Lower lobe of right lung (tissue), 2 donors: ENCODE results near the gene BCDIN3D. TPM values are rescaled to one million over a fixed set of nuclear protein-coding genes. Genes with fewer than 3 reads are reported as not detected.

Source experiments
- ATAC-seq, 2 donors: fragments of 200-7000 bp; cut with Tn5 transposase; one replicate each; pipeline ENCODE4 v1.9.1; 2020 to 2022; ENCODE audit warnings: mild to moderate bottlenecking in 2 of 2, moderate library complexity in 2 of 2
- DNase-seq: peaks from one replicate; pipeline ENCODE4 v3.0.0-alpha.2; 2020
- H3K27ac ChIP-seq: fragments of 200-600 bp; one replicate; pipeline ENCODE4 v1.8.0; 2022
- H3K27me3 ChIP-seq: fragments of 200-600 bp; one replicate; pipeline ENCODE4 v1.8.0; 2022; ENCODE audit warnings: low read depth
- H3K36me3 ChIP-seq: fragments of 200-600 bp; one replicate; pipeline ENCODE4 v1.8.0; 2022; ENCODE audit warnings: mild to moderate bottlenecking
- H3K4me1 ChIP-seq: fragments of 200-600 bp; one replicate; pipeline ENCODE4 v1.8.0; 2022
- H3K4me3 ChIP-seq: fragments of 200-600 bp; one replicate; pipeline ENCODE4 v1.8.0; 2022; ENCODE audit warnings: mild to moderate bottlenecking
- H3K9me3 ChIP-seq: fragments of 200-600 bp; one replicate; pipeline ENCODE4 v1.8.0; 2022
- intact Hi-C: fragments of 100-400 bp; cut with DNase I; formaldehyde crosslinking; loops from one replicate; pipeline ENCODE4 v1.11.0; 2022
- total RNA-seq: library from RNA; stranded (reverse); fragmentation: NEBNext Ultra II Directional; extraction: Animal tissue kit (Norgen Biotek cat#: 25700); gene quantifications from one replicate; pipeline ENCODE4 v1.2.1, GENCODE V29; 2021
- TF ChIP-seq, protein P1 (sequence below): fragments of 200-600 bp; IDR thresholded peaks from one replicate; pipeline ENCODE4 v1.8.0; 2022; ENCODE audit warnings: antibody characterized with exemption, mild to moderate bottlenecking
- donor health status: DM: no; HTN: yes; CAD: no; lungs with severe emphysema.

BCDIN3D gene
- total RNA-seq, 1 donor from 2014 or later = 5.1 TPM

GRCh38 chr12:49827401-49828099 lies 15.4 kb downstream of the BCDIN3D start:
- H3K4me3 ChIP-seq = peak overlapping the region; percentile 86
- no peaks in the 10 kb centered on the region for H3K36me3 ChIP-seq
- H3K27ac ChIP-seq = peak overlapping the region; percentile 88
- TF ChIP-seq, protein P1, sequence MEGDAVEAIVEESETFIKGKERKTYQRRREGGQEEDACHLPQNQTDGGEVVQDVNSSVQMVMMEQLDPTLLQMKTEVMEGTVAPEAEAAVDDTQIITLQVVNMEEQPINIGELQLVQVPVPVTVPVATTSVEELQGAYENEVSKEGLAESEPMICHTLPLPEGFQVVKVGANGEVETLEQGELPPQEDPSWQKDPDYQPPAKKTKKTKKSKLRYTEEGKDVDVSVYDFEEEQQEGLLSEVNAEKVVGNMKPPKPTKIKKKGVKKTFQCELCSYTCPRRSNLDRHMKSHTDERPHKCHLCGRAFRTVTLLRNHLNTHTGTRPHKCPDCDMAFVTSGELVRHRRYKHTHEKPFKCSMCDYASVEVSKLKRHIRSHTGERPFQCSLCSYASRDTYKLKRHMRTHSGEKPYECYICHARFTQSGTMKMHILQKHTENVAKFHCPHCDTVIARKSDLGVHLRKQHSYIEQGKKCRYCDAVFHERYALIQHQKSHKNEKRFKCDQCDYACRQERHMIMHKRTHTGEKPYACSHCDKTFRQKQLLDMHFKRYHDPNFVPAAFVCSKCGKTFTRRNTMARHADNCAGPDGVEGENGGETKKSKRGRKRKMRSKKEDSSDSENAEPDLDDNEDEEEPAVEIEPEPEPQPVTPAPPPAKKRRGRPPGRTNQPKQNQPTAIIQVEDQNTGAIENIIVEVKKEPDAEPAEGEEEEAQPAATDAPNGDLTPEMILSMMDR = no peak
- peaks cover 35% of the 10 kb centered on the region for H3K4me1 ChIP-seq
- DNase-seq = peak; percentile 76
- H3K27me3 ChIP-seq = no peaks in the 10 kb centered on the region
- intact Hi-C loops = no loop called here
- no peaks in the 10 kb centered on the region for H3K9me3 ChIP-seq
- peak; percentile 71 to 79 for ATAC-seq

GRCh38 chr12:49827051-49827400 lies 15.9 kb downstream of the BCDIN3D start:
- no peak for DNase-seq
- H3K9me3 ChIP-seq = no peaks in the 10 kb centered on the region
- TF ChIP-seq, protein P1 = no peak
- H3K4me3 ChIP-seq = peak overlapping the region; percentile 86
- intact Hi-C loops = no loop called here
- no peak for ATAC-seq
- H3K27me3 ChIP-seq = no peaks in the 10 kb centered on the region
- peaks cover 35% of the 10 kb centered on the region for H3K4me1 ChIP-seq
- H3K36me3 ChIP-seq = no peaks in the 10 kb centered on the region
- H3K27ac ChIP-seq = peak overlapping the region; percentile 88

- no peak for DNase-seq
- Histone ChIP-seq H3K36me3 (no peaks in the 10 kb centered on the region), H3K27me3 (no peaks in the 10 kb centered on the region), H3K4me1 (peaks cover 44% of the 10 kb centered on the region), H3K4me3 (no peak overlapping the region), H3K27ac (peak overlapping the region; percentile 73), H3K9me3 (no peaks in the 10 kb centered on the region)
- intact Hi-C loops = no loop called here
- ATAC-seq = no peak
- TF ChIP-seq, protein P1 = no peak
Observed at GRCh38 chr12:49825971-49826421, 16.9 kb downstream of the BCDIN3D start.

DNA sequence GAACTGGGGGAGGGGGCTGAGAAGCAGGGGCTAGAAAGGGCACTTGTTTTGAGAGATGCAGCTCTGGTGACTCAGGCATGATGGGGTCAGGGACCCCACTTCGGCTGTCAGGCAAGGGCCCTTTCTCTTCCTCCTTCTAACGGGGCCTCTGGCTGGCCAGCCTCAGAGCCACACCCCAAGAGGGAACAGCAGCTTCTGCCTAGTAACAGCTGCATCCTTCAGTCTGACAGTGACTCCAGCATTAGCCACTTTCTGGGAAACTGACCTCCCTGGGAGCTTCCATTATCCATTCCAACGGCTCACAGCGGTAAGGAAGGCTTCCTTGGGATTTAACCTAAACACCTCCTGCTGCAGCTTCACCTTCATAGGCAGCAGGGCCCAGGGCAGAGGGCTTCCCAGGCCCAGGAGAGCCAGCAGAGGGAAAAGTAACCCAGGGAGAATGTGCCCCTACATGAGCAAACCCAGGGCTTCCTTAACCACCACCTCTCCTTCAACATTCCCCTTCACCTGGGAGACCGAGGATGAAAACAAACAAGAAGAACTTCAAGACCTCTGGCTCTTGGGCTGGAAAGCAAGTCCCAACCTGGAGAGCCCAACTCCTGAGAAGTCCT lies 17.4 kb downstream of the BCDIN3D start:
- ATAC-seq (peak in 1 of 2 donors; percentile 16), DNase-seq (peak; percentile 75)
- Histone ChIP-seq H3K27me3 (no peaks in the 10 kb centered on the region), H3K4me1 (peaks cover 49% of the 10 kb centered on the region), H3K27ac (peak overlapping the region; percentile 73), H3K4me3 (peak overlapping the region; percentile 22), H3K36me3 (no peaks in the 10 kb centered on the region), H3K9me3 (no peaks in the 10 kb centered on the region)
- TF ChIP-seq, protein P1 = no peak
- intact Hi-C loops = no loop called here

DNA sequence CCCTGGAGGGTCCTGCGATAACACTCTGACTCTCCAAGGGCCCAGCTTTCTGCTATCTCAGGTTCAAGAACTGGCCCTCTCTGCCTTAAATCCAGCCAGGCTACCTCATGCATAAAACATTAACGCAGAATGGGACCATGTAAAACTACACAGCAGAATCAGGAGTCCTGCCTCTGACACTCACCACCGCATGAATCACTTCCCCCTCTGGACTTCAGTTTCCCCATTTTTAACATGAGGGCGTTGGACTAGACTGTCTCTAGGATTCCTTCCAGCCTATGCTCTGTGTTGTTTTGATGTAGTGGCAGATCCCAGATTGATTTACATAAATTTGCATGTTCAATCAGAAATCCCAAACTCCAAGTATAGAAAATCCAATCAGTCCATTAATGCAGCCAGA lies 18.0 kb downstream of the BCDIN3D start:
- DNase-seq = no peak
- Histone ChIP-seq H3K27ac (peak overlapping the region; percentile 73), H3K36me3 (no peaks in the 10 kb centered on the region), H3K27me3 (no peaks in the 10 kb centered on the region), H3K4me3 (peak overlapping the region; percentile 22), H3K4me1 (peaks cover 50% of the 10 kb centered on the region), H3K9me3 (no peaks in the 10 kb centered on the region)
- TF ChIP-seq, protein P1 = no peak
- ATAC-seq = peak in 1 of 2 donors; percentile 24
- intact Hi-C loops = no loop called here
